ENCODE data around the gene IP6K1.
"Not testable (repeated sequence)": the region's sequence is repeated elsewhere in the genome, so short reads cannot be mapped to it uniquely, and the experiment has no call there.

IP6K1 gene

GRCh38 chr3:49687424-49687795 is 98.9 kb downstream of the IP6K1 start:
- DNase-seq, result not testable (repeated sequence)

GRCh38 chr3:49686769-49687423 is 99.4 kb downstream of the IP6K1 start:
- peak in 3 of 5 experiments; percentile 15 to 43 (median 27) for DNase-seq

- DNase-seq, result peak in 3 of 5 experiments; percentile 22 to 29 (median 23)
These were observed 100.0 kb downstream of the IP6K1 start for GRCh38 chr3:49686346-49686745.

- DNase-seq, result not testable (repeated sequence)
These were observed 100.5 kb downstream of the IP6K1 start for GRCh38 chr3:49685846-49686245.

GRCh38 chr3:49685103-49685502 is 101.2 kb downstream of the IP6K1 start:
- DNase-seq, result not testable (repeated sequence)

GRCh38 chr3:49684453-49684852 is 101.9 kb downstream of the IP6K1 start:
- not testable (repeated sequence) for DNase-seq

- no peak for DNase-seq
These were observed 103.2 kb downstream of the IP6K1 start for GRCh38 chr3:49683162-49683561.

- DNase-seq, result no peak
These were observed 104.8 kb downstream of the IP6K1 start for GRCh38 chr3:49681543-49681942.

GRCh38 chr3:49681232-49681522 is 105.2 kb downstream of the IP6K1 start:
- no peak for DNase-seq

GRCh38 chr3:49680493-49681231 is 105.7 kb downstream of the IP6K1 start:
- DNase-seq, result no peak

- no peak for DNase-seq
These were observed 110.4 kb downstream of the IP6K1 start for GRCh38 chr3:49675912-49676311.

- DNase-seq, result peak in 1 of 5 experiments; percentile 53
These were observed 111.8 kb downstream of the IP6K1 start for GRCh38 chr3:49674497-49674983.
